Loucy (cell line): ENCODE data around the gene ANGEL1.

Experiments
- CTCF ChIP-seq: fragments of 200-600 bp; sonication (generic); conservative IDR thresholded peaks from 2 replicates; pipeline ENCODE4 v1.5.1; 2014; ENCODE audit warnings: mild to moderate bottlenecking, antibody characterized with exemption, low read length
- EZH2phosphoT487 ChIP-seq: fragments of 200-600 bp; IDR thresholded peaks from 2 replicates; pipeline ENCODE4 v1.6.1; 2018; ENCODE audit warnings: antibody characterized with exemption, mild to moderate bottlenecking, moderate library complexity, borderline replicate concordance

- TF ChIP-seq CTCF (no peak), EZH2phosphoT487 (no peak)
Observed at GRCh38 chr14:76741074-76741473, 71.6 kb downstream of the ANGEL1 start.
